GM18873 (cell line): ENCODE data around the gene SYT15.
"Not testable (repeated sequence)": the region's sequence is repeated elsewhere in the genome, so short reads cannot be mapped to it uniquely, and the experiment has no call there.

ENCODE experiments used
- ATAC-seq: cut with Tn5 transposase; IDR thresholded peaks from one replicate; pipeline ENCODE4 v1.9.1; 2021; ENCODE audit warnings: mild to moderate bottlenecking, moderate library complexity, moderate number of reproducible peaks; ENCODE audit not compliant: unreplicated experiment, low FRiP score

Gene SYT15

GRCh38 chr10:46578474-46579178 is at the start of gene SYT15:
SYT15 (plus strand) TSS chr10:46579128; CDS start chr10:46579169, 41 bp downstream.
- ATAC-seq: not testable (repeated sequence)

- not testable (repeated sequence) for ATAC-seq
Observed at GRCh38 chr10:46529742-46530141, 49.2 kb upstream of the SYT15 start.

DNA sequence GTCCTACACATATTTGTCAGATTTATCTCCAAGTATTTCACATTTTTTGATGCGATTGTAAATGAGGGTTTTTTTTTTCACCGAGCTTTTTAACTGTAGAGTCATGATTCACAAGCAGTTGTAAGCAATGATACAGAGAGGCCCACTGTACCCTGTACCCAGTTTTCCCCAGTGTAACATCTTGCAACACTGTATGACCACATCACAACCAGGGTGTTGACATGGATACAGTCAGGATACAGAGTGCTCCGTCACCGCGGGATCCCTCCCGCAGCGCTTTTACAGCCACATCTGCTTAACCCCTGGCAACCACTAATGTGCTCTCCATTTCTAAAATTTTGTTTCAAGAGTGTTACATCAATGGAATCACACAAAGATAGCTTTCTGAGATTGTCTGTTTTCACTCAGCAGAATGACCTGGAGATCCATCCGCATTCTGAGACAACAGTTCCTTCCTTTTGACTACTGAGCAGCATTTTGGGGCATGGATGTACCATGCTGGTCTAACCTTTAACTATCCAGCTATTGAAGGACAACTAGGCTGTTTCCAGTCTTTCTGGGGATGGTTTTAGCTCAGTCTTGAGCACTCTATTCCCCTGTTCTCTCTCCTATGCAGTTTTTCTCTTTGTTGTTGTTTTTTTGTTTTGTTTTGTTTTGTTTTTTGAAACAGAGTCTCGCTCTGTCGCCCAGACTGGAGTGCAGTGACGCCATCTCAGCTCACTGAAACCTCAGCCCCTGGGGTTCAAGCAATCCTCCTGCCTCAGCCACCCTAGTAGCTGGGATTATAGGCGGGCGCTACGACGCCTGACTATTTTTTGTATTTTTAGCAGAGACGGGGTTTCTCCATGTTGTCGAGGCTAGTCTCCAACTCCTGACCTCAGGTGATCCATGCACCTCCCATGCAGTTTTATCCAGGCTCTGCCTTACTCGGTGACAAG is 48.4 kb upstream of the SYT15 start:
- ATAC-seq: no peak

- not testable (repeated sequence) for ATAC-seq
Observed at GRCh38 chr10:46532256-46532655, 46.7 kb upstream of the SYT15 start.

- no peak for ATAC-seq
Observed at GRCh38 chr10:46534828-46535524, 44.0 kb upstream of the SYT15 start.

GRCh38 chr10:46536171-46536570 is 42.8 kb upstream of the SYT15 start:
- no peak for ATAC-seq

GRCh38 chr10:46536781-46537180 is 42.1 kb upstream of the SYT15 start:
- ATAC-seq: no peak

GRCh38 chr10:46537309-46537708 is 41.6 kb upstream of the SYT15 start:
- no peak for ATAC-seq

DNA sequence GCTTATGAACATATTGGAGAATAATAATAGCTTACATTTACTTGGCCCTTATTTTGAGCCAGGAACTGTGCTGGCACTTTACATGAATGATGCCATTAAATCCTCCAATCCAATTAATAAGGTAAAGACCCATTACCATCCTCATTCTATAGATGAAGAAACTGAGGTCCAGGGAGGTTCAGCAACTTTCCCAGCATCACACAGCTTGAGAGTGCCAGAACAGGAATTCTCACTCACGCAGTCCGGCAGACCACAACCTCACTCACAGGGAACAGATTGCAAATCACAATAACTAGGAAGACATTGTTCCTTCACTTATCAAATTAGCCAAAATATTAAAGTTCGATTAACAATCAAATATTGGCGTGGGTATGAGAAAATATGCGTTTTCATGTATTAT is 40.8 kb upstream of the SYT15 start:
- no peak for ATAC-seq

- ATAC-seq: no peak
Observed at GRCh38 chr10:46538717-46539426, 40.1 kb upstream of the SYT15 start.

- no peak for ATAC-seq
Observed at GRCh38 chr10:46539596-46540411, 39.1 kb upstream of the SYT15 start.

DNA sequence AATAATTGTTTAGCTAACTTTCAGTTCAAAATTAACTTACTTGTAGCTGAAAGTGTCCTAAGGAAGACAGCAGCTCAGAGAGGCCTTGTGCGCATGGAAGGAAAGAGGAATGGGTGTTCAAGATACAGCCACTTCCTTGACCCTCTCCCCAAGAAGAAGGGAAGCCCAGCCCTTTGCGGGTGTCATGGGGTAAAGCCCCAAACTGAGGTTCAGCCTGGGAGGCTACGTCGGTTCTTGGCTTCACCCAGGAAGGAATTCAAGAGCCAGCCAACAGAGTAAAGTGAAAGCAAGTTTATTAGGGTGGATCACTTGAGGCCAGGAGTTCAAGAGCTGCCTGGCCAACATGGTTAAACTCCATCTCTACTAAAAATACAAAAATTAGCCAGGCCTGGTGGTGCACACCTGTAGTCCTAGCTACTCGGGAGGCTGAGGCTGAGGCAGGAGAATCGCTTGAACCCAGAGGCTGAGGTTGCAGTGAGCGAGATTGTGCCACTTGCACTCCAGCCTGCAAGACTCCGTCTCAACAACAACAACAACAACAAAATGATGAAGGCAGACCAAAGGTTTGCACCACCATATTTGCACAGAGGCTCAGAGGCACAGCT is 38.4 kb upstream of the SYT15 start:
- ATAC-seq: no peak

DNA sequence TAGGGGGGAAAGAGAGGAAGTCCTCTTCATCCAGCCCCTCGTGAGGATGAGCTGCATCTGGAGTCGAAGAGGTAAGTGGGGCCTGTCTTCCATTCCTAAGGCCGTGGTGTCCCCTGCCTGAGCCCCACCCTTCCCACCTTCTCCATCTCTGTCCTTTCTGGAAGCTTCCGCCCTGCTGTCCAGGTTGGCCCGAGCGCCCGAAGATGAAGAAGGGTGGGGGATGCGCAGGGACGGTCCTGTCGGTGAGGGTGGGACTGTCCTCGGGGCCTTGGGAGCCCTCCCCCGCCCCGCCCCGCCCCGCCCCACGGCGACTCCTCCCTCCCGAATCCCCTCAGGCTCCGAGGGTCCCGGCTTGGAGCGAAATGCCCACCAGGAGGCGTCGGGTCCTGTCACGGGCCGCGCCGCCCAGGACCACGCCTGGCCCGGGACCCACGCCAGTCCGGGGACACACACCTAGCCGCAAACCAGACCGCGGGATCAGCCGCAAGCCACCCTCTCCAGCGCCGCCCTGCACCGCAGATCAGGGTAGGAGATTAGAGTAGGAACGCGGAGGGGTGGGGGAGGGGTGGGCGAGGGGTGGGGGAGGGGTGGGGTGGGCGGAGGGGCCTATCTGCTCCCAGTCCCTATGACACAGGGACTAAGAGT is 37.8 kb upstream of the SYT15 start:
- no peak for ATAC-seq

DNA sequence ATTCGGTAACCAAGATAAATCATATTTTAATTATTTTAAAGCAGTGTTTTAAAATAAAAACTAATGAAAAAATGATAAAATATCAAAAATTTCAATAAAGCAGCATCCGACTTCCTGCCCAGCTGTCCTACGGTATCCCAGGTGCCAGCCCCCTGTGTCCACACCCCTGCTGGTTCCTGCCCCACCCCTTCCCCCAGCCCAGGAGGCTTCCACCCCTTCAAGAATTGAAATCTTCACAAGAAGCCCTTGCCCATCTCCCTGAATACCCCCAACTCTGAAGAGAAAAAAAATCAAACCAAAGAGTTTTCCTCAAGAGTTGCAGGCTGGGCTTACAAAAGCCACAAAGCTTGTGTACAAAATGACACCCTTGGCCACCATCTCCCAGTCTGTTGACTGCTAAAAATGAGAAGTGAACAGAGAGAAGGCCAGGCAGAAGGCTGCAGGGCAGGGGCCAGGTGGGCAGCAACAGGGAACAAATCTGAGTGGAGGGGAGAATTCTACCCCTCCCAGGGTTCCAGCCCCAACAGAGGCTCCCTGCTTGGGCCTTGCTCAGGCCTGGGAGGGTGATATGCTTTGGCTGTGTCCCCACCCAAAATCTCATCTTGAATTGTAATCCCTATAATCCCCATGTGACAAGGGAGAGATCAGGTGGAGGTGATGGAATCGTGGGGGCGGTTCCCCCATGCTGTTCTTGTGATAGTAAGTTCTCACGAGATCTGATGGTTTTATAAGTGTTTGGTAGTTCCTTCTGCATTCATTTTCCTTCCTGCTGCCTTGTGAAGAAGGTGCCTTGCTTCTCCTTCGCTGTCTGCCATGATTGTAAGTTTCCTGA is 37.0 kb upstream of the SYT15 start:
- no peak for ATAC-seq

- ATAC-seq: no peak
Observed at GRCh38 chr10:46542567-46543465, 36.1 kb upstream of the SYT15 start.

- ATAC-seq: no peak
Observed at GRCh38 chr10:46543466-46544377, 35.2 kb upstream of the SYT15 start.
